ENCODE measurements around the gene LBH. TPM values are rescaled to one million over a fixed set of nuclear protein-coding genes. Genes with fewer than 3 reads are reported as not detected.

Gene LBH
- total and polyA plus RNA-seq, 2 experiments from 2014 or later = 17.5 to 30.3 TPM

DNA sequence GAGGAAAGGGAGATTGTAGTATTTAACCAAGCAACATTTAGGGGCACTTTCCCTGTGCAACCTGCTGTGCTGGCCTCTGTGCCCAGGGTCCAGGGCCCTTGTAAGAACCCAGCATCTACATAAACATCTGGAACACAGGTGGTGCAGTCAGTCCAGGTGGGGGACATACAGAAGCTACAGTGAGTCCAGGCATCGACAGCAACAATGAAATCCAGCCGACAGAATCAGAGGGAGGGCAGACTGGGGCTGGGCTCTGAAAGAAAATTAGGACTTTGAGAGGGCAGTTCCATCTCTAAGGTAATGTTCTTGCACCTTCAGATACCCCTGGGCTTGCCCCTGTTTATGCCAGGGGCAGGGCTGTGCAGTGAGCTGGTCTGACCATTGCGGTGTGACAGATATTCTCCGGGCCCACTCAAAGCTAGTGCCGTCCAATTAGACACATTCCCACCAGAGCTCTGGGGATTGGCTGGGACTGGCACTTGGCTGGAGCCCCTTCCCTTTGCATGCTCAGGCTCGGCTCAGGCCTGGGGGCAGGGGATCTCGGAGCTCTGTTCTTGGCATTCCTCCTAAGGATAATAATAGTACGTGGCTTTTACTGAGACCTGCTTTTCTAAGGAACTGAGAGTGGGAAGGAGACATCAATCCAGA, 5.4 kb downstream of the LBH start:
- peaks cover 13% of the 10 kb centered on the region for H3K27me3 ChIP-seq (ENCODE audit: insufficient read depth)
- no peak overlapping the region for H3K4me3 Mint-ChIP-seq
- peaks cover 8% of the 10 kb centered on the region; the same call in 1 of the 2 replicates for H4K20me1 ChIP-seq (replicated peaks; ENCODE audit: insufficient read depth)
- ATAC-seq = no peak
- H3K27me3 Mint-ChIP-seq (ENCODE audit: insufficient read depth, low read depth, poor library complexity) = peaks cover 15% of the 10 kb centered on the region
- TF ChIP-seq, protein P1, sequence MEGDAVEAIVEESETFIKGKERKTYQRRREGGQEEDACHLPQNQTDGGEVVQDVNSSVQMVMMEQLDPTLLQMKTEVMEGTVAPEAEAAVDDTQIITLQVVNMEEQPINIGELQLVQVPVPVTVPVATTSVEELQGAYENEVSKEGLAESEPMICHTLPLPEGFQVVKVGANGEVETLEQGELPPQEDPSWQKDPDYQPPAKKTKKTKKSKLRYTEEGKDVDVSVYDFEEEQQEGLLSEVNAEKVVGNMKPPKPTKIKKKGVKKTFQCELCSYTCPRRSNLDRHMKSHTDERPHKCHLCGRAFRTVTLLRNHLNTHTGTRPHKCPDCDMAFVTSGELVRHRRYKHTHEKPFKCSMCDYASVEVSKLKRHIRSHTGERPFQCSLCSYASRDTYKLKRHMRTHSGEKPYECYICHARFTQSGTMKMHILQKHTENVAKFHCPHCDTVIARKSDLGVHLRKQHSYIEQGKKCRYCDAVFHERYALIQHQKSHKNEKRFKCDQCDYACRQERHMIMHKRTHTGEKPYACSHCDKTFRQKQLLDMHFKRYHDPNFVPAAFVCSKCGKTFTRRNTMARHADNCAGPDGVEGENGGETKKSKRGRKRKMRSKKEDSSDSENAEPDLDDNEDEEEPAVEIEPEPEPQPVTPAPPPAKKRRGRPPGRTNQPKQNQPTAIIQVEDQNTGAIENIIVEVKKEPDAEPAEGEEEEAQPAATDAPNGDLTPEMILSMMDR (conservative IDR thresholded peaks at IDR 0.05; ENCODE audit: low read depth in 2 of 2) = no peak
- no peak for TF ChIP-seq JUNB (IDR thresholded peaks at IDR 0.05; ENCODE audit: unreplicated experiment)
- TF ChIP-seq EZH2 (IDR thresholded peaks at IDR 0.05; ENCODE audit: low read depth, unreplicated experiment) = no peak
- H3K36me3 ChIP-seq (ENCODE audit: insufficient read depth) = no peaks in the 10 kb centered on the region
- H3K4me3 ChIP-seq = no peak overlapping the region
- H3K9me3 Mint-ChIP-seq = no peaks in the 10 kb centered on the region
- 0 out of 2 replicates have a peak, but pooled peaks cover 3% of the 10 kb centered on the region for H3F3A ChIP-seq (replicated peaks; ENCODE audit: low read depth)
- peaks cover 7% of the 10 kb centered on the region; the same call in 1 of the 3 replicates for H3K36me3 Mint-ChIP-seq (ENCODE audit: low read depth)
- H3K27ac ChIP-seq (ENCODE audit: low read depth) = no peak overlapping the region
- peaks cover 28% of the 10 kb centered on the region for H3K79me2 ChIP-seq (replicated peaks; ENCODE audit: insufficient read depth)
- no peak overlapping the region for H3K4me2 ChIP-seq
- H3K4me1 Mint-ChIP-seq = peaks cover 22% of the 10 kb centered on the region
- H3K9me2 ChIP-seq (ENCODE audit: insufficient read depth) = no peaks in the 10 kb centered on the region
- no peak overlapping the region for H2AFZ ChIP-seq
- no peak overlapping the region for H3K27ac Mint-ChIP-seq
- DNase-seq (ENCODE audit: low spot score) = no peak
- H3K4me1 ChIP-seq (ENCODE audit: insufficient read depth) = peaks cover 16% of the 10 kb centered on the region

DNA sequence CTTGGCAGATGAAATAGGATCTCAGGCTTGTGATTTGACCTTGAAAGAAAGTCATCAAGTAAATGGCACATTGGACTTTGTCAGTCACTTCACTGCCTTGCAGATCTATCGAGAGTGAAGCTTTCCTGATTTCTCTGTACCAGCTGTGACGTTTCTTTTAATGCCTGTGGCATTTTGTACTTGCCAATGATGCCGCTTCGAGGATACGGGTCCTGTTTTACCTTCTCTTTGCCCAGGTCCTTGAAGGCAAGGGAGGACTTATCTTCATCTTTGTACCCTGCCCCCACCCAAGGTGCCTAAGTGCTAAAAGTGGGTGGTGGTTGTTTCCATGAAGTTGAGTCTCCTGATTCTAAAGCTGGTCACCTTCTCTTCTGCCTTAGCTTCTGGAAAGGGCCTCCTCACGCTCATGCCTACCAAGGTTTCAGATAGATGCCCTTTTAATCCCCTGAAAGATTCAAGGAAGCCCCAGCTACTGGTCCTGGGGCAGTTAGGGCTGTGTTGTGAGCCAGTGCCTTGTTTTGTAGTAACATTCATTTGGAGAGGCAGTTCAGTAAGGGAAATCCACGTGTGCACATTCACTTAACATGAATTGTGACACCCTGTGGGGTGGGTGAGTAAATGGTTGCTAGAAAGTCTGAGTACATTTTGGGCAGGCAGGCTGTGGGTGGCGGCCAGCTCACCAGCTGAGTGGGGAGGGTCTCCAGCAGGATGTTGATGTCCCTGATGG, 6.1 kb downstream of the LBH start:
- Histone ChIP-seq H3K4me1 (ENCODE audit: insufficient read depth) (peaks cover 16% of the 10 kb centered on the region), H3K27ac (ENCODE audit: low read depth) (no peak overlapping the region), H2AFZ (no peak overlapping the region), H3K4me3 (no peak overlapping the region), H4K20me1 (replicated peaks; ENCODE audit: insufficient read depth) (peaks cover 8% of the 10 kb centered on the region; the same call in 1 of the 2 replicates), H3F3A (replicated peaks; ENCODE audit: low read depth) (0 out of 2 replicates have a peak, but pooled peaks cover 3% of the 10 kb centered on the region), H3K36me3 (ENCODE audit: insufficient read depth) (no peaks in the 10 kb centered on the region), H3K79me2 (replicated peaks; ENCODE audit: insufficient read depth) (peaks cover 32% of the 10 kb centered on the region), H3K4me2 (no peak overlapping the region), H3K27me3 (ENCODE audit: insufficient read depth) (peaks cover 13% of the 10 kb centered on the region), H3K9me2 (ENCODE audit: insufficient read depth) (no peaks in the 10 kb centered on the region)
- ATAC-seq (no peak), DNase-seq (ENCODE audit: low spot score) (no peak)
- peaks cover 7% of the 10 kb centered on the region; the same call in 1 of the 3 replicates for H3K36me3 Mint-ChIP-seq (ENCODE audit: low read depth)
- H3K27ac Mint-ChIP-seq = no peak overlapping the region
- no peaks in the 10 kb centered on the region for H3K9me3 Mint-ChIP-seq
- H3K4me3 Mint-ChIP-seq = no peak overlapping the region
- H3K4me1 Mint-ChIP-seq = peaks cover 22% of the 10 kb centered on the region
- H3K27me3 Mint-ChIP-seq (ENCODE audit: insufficient read depth, low read depth, poor library complexity) = peaks cover 15% of the 10 kb centered on the region
- no peak for TF ChIP-seq STAT1 (IDR thresholded peaks at IDR 0.05; ENCODE audit: unreplicated experiment)
- TF ChIP-seq, protein P2, sequence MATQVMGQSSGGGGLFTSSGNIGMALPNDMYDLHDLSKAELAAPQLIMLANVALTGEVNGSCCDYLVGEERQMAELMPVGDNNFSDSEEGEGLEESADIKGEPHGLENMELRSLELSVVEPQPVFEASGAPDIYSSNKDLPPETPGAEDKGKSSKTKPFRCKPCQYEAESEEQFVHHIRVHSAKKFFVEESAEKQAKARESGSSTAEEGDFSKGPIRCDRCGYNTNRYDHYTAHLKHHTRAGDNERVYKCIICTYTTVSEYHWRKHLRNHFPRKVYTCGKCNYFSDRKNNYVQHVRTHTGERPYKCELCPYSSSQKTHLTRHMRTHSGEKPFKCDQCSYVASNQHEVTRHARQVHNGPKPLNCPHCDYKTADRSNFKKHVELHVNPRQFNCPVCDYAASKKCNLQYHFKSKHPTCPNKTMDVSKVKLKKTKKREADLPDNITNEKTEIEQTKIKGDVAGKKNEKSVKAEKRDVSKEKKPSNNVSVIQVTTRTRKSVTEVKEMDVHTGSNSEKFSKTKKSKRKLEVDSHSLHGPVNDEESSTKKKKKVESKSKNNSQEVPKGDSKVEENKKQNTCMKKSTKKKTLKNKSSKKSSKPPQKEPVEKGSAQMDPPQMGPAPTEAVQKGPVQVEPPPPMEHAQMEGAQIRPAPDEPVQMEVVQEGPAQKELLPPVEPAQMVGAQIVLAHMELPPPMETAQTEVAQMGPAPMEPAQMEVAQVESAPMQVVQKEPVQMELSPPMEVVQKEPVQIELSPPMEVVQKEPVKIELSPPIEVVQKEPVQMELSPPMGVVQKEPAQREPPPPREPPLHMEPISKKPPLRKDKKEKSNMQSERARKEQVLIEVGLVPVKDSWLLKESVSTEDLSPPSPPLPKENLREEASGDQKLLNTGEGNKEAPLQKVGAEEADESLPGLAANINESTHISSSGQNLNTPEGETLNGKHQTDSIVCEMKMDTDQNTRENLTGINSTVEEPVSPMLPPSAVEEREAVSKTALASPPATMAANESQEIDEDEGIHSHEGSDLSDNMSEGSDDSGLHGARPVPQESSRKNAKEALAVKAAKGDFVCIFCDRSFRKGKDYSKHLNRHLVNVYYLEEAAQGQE (IDR thresholded peaks at IDR 0.05; ENCODE audit: unreplicated experiment) = no peak
- TF ChIP-seq EZH2phosphoT487 (IDR thresholded peaks at IDR 0.05; ENCODE audit: unreplicated experiment) = no peak
- TF ChIP-seq CREB1 (CRISPR knock-in tag; IDR thresholded peaks at IDR 0.05; ENCODE audit: low read depth) = no peak
- TF ChIP-seq, protein P1 (conservative IDR thresholded peaks at IDR 0.05; ENCODE audit: low read depth in 2 of 2) = no peak
